ENCODE results near the gene SUPT3H.

Gene SUPT3H

DNA sequence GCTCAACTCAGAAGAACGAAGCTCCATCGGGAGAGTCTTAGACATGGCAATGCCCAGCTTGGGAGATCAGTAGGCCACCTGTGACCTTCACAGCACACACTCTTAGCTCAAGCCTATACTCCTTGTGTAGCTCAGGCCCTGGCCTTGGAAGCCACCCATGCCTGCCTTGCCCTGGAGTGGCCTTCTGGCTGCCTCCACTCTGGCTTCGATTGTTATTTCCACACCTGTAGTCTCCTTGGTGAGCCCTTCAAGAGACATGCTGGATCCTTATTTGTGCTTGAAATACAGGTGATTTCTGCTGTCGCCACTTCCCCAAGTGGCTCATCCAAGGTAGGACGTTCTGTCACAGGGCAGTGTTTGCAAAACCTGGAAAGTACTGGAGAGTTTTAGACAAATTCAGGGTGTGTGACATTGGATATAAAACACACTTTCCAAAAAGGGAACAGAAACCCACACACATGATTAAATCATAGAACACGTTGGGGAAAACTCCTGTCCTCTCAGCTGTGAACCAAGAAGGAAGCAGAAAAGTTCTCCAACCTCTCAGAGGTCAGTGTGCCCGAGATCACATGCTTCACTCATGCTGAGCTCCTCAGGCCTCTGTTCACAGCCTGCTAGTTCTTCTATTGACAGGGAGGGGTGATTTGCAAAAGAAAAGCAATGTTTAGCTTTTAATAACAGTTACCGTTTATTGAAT lies 598.5 kb downstream of the SUPT3H start:
- DNase-seq, result no peak

Data from central memory CD4-positive, alpha-beta T cell (primary cell).